Ovary (tissue), 9 donors: ENCODE data around the gene LENEP. TPM values are rescaled to one million over a fixed set of nuclear protein-coding genes. Genes with fewer than 3 reads are reported as not detected.

Experiments used
- DNase-seq, 5 donors: peaks; one replicate each; pipeline ENCODE4 v3.0.0-alpha.2; 2019 to 2020
- H3K27ac ChIP-seq, 2 donors: fragments of 200-600 bp; one replicate each; pipeline versions ENCODE4 v1.5.1 to v1.8.0; 2019 to 2022
- H3K27me3 ChIP-seq: fragments of 200-600 bp; one replicate; pipeline ENCODE4 v1.8.0; 2022
- H3K36me3 ChIP-seq: fragments of 200-600 bp; sonication (generic); one replicate; pipeline ENCODE4 v1.5.1; 2019
- H3K4me1 ChIP-seq: one replicate; pipeline ENCODE4 v1.8.1; 2013; ENCODE audit warnings: mild to moderate bottlenecking, moderate library complexity; ENCODE audit not compliant: insufficient read depth
- H3K4me3 ChIP-seq: fragments of 200-600 bp; sonication (generic); one replicate; pipeline ENCODE4 v1.5.1; 2017
- H3K9me3 ChIP-seq, 2 donors: fragments of 200-600 bp in 1 of 2; sonication (generic) in 1 of 2; one replicate each; pipeline versions ENCODE4 v1.5.1 to v1.8.1; 2013 to 2019; ENCODE audit warnings: mild to moderate bottlenecking in 1 of 2, moderate library complexity in 1 of 2
- EP300 ChIP-seq: sonication (generic); formaldehyde crosslinking; IDR thresholded peaks from one replicate; pipeline ENCODE4 v1.6.1; 2017; ENCODE audit warnings: antibody characterized with exemption
- POLR2A ChIP-seq: fragments of 450-650 bp; IDR thresholded peaks from one replicate; pipeline ENCODE4 v1.6.1; 2017; ENCODE audit warnings: antibody characterized with exemption, mild to moderate bottlenecking, moderate library complexity
- WGBS, 3 donors: extraction: QIAGEN DNeasy Blood & Tissue Kit in 1 of 3; methylation state at CpG; one replicate each; pipeline versions ENCODE4 v1.1.5 to v1.1.7; 2013 to 2017; 5-methylcytosine and 5-hydroxymethylcytosine counted together
- intact Hi-C, 4 donors: fragments of 100-400 bp; cut with DNase I; formaldehyde crosslinking; loops; one replicate each; pipeline versions ENCODE4 v1.11.0 to v1.15.1; 2022 to 2023
- polyA plus RNA-seq, 2 donors: library from polyadenylated mRNA; stranded (reverse); fragments of 200-250 nt in 1 of 2; fragments of 350-450 nt in 1 of 2; fragmentation: Illumina TruSeq in 1 of 2; extraction: RNeasy Lipid Tissue Mini Kit (QIAGEN cat#74804) in 1 of 2; gene quantifications; one replicate each; pipeline ENCODE4 v1.2.3, GENCODE V29; 2013 to 2014
- total RNA-seq, 7 donors: library from RNA; depleted of rRNA in 2 of 7; stranded (reverse); fragments of >200 nt in 2 of 7; fragmentation: NEBNext Ultra II Directional in 3 of 7; extraction: Animal tissue kit (Norgen Biotek cat#: 25700) in 3 of 7; gene quantifications; one replicate each; pipeline versions ENCODE4 v1.1.0 to v1.2.4, GENCODE V29; 2016 to 2023
- TF ChIP-seq, protein P1 (sequence below), 3 donors: fragments of 450-650 bp in 2 of 3; fragments of 200-600 bp in 1 of 3; IDR thresholded peaks; one replicate each; pipeline versions ENCODE4 v1.5.1 to v1.8.0; 2016 to 2022; ENCODE audit warnings: antibody characterized with exemption in 3 of 3, mild to moderate bottlenecking in 1 of 3
- donor health status: DM: no; HTN: no; CAD: no; lungs with moderate emphysema.
- donor health status: DM: no; HTN: no; CAD: no.
- donor health status: Bipolar disorder and iron deficiency.
- donor health status: DM: yes; HTN: yes; CAD: no.
- donor health status: DM: no; HTN: no; CAD: no.
- donor health status: DM: yes; HTN: yes; CAD: no.

LENEP gene
- total and polyA plus RNA-seq, 9 donors: not detected

DNA sequence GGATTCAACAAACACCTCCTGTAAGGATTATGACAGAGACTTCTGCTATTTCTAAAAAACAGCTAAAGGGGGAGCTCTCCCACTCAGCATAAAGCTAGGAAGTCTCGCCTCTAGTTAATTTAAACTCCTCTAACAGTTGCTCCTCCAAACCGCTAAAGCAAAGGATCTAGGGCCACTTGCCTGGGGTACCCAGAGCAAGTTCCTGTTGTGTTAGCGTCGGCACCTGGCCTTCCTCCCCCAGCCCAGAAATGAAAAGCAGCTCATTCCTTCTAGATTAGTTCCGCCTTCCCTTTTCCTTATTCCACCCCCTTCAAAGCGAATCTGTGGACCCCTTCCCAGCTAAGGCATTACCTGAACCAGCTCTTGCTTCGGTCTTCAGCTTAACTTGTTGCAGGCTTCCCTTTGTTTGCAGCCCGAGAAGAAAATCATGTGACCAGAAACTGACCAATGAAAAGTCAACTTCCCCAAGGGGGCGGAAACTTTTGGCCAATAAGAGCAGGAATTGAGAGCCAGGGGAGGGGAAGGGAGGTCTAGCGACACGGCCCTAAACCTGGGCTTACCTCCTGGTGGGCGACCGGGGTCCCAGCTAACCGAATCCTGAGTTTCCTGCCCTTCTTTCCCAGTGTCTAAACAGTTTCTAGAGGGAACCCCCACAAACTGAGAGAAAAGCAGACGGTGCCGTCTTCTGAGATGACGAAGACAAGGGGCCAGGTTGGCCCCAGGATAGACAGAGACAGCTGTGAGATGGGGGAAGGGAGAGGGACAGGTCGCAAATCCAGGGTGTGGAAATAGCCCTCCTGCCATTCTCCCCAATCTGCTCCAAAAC, 37.5 kb upstream of the LENEP start, which contains the start of gene PBXIP1:
Gene PBXIP1 (minus strand): TSS at position 382 of the 826 bp plus-strand sequence. CDS start 2,378 bp downstream, outside the sequence.
- DNase-seq: peak; percentile 70 to 87 (median 75)
- peaks cover 41% of the 10 kb centered on the region for H3K4me1 ChIP-seq

GRCh38 chr1:154956544-154956941, 36.8 kb upstream of the LENEP start:
- H3K9me3 ChIP-seq: no peaks in the 10 kb centered on the region
- peaks cover 36% of the 10 kb centered on the region for H3K4me1 ChIP-seq
- H3K36me3 ChIP-seq: no peaks in the 10 kb centered on the region
- no peaks in the 10 kb centered on the region for H3K27me3 ChIP-seq
- H3K4me3 ChIP-seq: peak overlapping the region; percentile 57
- WGBS, 3 donors: 4 to 12% (median 9%) methylated on average over 6 of the region's 6 CpGs
- intact Hi-C loops: loop anchor here in 3 of 4 donors (5.0 kb wide), 2 partner anchors 46 to 106 kb away; partner anchors contain the start of genes EFNA4 (in 2 of the 3) and ZBTB7B (in 1 of the 3)
- DNase-seq: peak in 4 of 5 donors; percentile 57 to 68 (median 62)
- TF ChIP-seq POLR2A: no peak
- TF ChIP-seq EP300: no peak
- TF ChIP-seq, protein P1, sequence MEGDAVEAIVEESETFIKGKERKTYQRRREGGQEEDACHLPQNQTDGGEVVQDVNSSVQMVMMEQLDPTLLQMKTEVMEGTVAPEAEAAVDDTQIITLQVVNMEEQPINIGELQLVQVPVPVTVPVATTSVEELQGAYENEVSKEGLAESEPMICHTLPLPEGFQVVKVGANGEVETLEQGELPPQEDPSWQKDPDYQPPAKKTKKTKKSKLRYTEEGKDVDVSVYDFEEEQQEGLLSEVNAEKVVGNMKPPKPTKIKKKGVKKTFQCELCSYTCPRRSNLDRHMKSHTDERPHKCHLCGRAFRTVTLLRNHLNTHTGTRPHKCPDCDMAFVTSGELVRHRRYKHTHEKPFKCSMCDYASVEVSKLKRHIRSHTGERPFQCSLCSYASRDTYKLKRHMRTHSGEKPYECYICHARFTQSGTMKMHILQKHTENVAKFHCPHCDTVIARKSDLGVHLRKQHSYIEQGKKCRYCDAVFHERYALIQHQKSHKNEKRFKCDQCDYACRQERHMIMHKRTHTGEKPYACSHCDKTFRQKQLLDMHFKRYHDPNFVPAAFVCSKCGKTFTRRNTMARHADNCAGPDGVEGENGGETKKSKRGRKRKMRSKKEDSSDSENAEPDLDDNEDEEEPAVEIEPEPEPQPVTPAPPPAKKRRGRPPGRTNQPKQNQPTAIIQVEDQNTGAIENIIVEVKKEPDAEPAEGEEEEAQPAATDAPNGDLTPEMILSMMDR (IDR thresholded peaks at IDR 0.05): no peak
- peak overlapping the region in 1 of 2 donors; percentile 78 for H3K27ac ChIP-seq

More for the DNA sequence above, 37.5 kb upstream of the LENEP start, which contains the start of gene PBXIP1:
- Histone ChIP-seq H3K27me3 (no peaks in the 10 kb centered on the region), H3K4me3 (peak within 1 kb of the TSS; percentile 57), H3K36me3 (no peaks in the 10 kb centered on the region), H3K9me3 (no peaks in the 10 kb centered on the region), H3K27ac (peak within 1 kb of the TSS; percentile 52 to 78)
- no peak for TF ChIP-seq EP300
- TF ChIP-seq, protein P1 (IDR thresholded peaks at IDR 0.05): peak in 2 of 3 donors; percentile 9 to 34
- peak; percentile 30 for TF ChIP-seq POLR2A
- intact Hi-C loops: loop anchor here in 3 of 4 donors (5.0 kb wide), 2 partner anchors 46 to 106 kb away; partner anchors contain the start of genes EFNA4 (in 2 of the 3) and ZBTB7B (in 1 of the 3)
- WGBS, 3 donors: 1% methylated on average over 18 of the region's 18 CpGs

- TF ChIP-seq, protein P1 (IDR thresholded peaks at IDR 0.05): no peak
- TF ChIP-seq POLR2A (no peak), EP300 (no peak)
- H3K4me1 ChIP-seq: peaks cover 36% of the 10 kb centered on the region
- H3K27me3 ChIP-seq: no peaks in the 10 kb centered on the region
- DNase-seq: peak in 1 of 5 donors; percentile 35
- intact Hi-C loops: loop anchor here in 3 of 4 donors (5.0 kb wide), 2 partner anchors 45 to 105 kb away; partner anchors contain the start of genes EFNA4 (in 2 of the 3) and ZBTB7B (in 1 of the 3)
- no peak overlapping the region for H3K4me3 ChIP-seq
- 31 to 33% (median 33%) methylated on average over 9 of the region's 9 CpGs for WGBS, 3 donors
- H3K27ac ChIP-seq: peak overlapping the region in 1 of 2 donors; percentile 78
- no peaks in the 10 kb centered on the region for H3K36me3 ChIP-seq
- H3K9me3 ChIP-seq: no peaks in the 10 kb centered on the region
Observed at GRCh38 chr1:154957091-154957657, 36.2 kb upstream of the LENEP start.

DNA sequence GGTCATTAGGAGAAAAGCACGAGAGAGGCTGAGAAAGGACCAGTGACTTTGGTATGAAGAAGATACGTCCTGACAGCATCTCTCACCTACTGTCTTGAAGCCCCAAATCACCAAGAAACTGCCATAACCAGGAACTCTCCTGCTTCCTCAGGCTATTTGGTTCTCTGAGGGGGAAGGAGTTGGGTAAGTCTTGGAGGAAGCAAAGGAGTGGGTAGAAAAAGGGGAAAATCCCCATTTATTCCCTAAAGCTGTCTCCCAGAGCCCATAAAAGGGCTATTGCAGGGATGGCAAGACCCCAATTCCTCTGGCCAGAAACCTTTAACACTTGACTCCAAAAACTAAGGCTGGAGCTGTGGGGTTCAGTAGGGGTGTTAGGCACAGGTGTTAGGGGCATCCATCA, 35.4 kb upstream of the LENEP start:
- Histone ChIP-seq H3K36me3 (no peaks in the 10 kb centered on the region), H3K27me3 (no peaks in the 10 kb centered on the region), H3K4me3 (no peak overlapping the region), H3K4me1 (peaks cover 27% of the 10 kb centered on the region), H3K9me3 (no peaks in the 10 kb centered on the region), H3K27ac (no peak overlapping the region)
- intact Hi-C loops: loop anchor here in 3 of 4 donors (5.0 kb wide), 2 partner anchors 44 to 104 kb away; partner anchors contain the start of genes EFNA4 (in 2 of the 3) and ZBTB7B (in 1 of the 3)
- 59 to 62% (median 61%) methylated on average over 2 of the region's 2 CpGs for WGBS, 3 donors
- no peak for DNase-seq
- TF ChIP-seq POLR2A (no peak), EP300 (no peak)
- TF ChIP-seq, protein P1 (IDR thresholded peaks at IDR 0.05): no peak
